Ureter (tissue), 1 donor: Measurements from ENCODE around the gene PHLDB2. TPM values are rescaled to one million over a fixed set of nuclear protein-coding genes. Genes with fewer than 3 reads are reported as not detected.

Experiments used
- DNase-seq: peaks from one replicate; pipeline ENCODE4 v3.0.0-alpha.2; 2020; ENCODE audit warnings: low spot score
- total RNA-seq: library from RNA; stranded (reverse); gene quantifications from one replicate; pipeline ENCODE4 v1.2.4, GENCODE V29; 2023
- donor health status: DM: yes; HTN: yes; CAD: no.

PHLDB2 gene
- total RNA-seq, 1 donor from 2014 or later, result 95.1 TPM

- no peak for DNase-seq
Measured at GRCh38 chr3:111882194-111882593, 23.1 kb downstream of the PHLDB2 start.

DNA sequence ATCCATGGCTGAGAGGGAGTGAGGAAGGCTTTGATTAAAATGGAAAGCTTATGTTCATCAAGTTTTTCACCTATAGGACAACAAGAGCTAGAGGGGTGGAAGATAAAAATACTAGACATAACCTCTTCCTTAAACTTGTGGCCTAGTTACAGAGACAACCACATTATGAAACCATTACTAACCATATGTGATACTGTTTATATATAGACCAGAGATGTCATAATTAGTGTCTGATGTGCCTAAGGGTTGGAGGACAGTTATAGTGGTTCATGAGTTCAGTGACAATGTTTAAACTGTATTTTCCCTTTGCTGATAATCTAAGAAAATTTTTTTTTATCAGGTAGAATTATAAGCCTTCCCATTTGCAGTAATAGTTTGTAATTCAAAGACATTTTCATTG is 23.7 kb downstream of the PHLDB2 start:
- DNase-seq, result no peak

- DNase-seq, result no peak
Measured at GRCh38 chr3:111884411-111885018, 25.4 kb downstream of the PHLDB2 start.

DNA sequence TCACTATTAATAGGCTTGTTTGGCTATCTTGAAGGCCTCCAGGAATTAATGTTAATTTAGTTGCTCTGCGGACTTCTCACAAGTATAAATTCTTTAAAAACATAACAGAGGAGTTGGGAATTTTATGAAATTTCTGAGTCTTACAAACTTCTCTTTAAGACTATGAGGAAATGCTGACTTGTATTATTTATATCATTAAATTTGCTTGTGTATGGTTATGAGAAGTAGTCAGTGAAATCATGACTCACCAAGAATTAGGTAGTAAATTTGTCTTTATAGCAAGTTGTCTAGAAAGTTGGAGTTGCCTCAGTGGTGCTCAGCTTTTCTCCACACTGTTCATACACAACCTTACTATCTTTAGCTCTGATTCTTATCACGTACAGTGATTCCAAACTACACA is 26.5 kb downstream of the PHLDB2 start:
- no peak for DNase-seq

- no peak for DNase-seq
Measured at GRCh38 chr3:111890051-111890580, 31.1 kb downstream of the PHLDB2 start.

GRCh38 chr3:111892070-111892469 is 33.0 kb downstream of the PHLDB2 start:
- DNase-seq, result no peak

- DNase-seq, result no peak
Measured at GRCh38 chr3:111895071-111895470, 36.0 kb downstream of the PHLDB2 start.

- DNase-seq, result no peak
Measured at GRCh38 chr3:111899966-111900365, 40.9 kb downstream of the PHLDB2 start.

GRCh38 chr3:111901637-111902036 is 42.6 kb downstream of the PHLDB2 start:
- no peak for DNase-seq

DNA sequence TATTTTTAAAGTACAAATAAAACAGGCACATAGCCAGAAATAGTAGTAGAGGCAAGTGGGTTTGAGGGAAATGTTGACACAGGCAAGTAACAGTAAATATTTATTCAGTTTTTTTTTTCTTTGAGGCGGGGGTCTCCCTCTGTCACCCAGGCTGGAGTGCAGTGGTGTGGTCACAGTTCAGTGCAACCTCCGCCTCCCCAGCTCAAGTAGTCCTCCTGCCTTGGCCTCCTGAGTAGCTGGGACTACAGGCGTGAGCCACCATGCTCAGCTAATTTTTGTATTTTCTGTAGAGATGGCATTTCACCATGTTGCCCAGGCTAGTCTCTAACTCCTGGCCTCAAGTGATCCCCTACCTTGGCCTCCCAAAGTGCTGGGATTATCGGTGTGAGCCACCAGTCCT is 43.5 kb downstream of the PHLDB2 start:
- no peak for DNase-seq

- no peak for DNase-seq
Measured at GRCh38 chr3:111903067-111903511, 44.0 kb downstream of the PHLDB2 start.

DNA sequence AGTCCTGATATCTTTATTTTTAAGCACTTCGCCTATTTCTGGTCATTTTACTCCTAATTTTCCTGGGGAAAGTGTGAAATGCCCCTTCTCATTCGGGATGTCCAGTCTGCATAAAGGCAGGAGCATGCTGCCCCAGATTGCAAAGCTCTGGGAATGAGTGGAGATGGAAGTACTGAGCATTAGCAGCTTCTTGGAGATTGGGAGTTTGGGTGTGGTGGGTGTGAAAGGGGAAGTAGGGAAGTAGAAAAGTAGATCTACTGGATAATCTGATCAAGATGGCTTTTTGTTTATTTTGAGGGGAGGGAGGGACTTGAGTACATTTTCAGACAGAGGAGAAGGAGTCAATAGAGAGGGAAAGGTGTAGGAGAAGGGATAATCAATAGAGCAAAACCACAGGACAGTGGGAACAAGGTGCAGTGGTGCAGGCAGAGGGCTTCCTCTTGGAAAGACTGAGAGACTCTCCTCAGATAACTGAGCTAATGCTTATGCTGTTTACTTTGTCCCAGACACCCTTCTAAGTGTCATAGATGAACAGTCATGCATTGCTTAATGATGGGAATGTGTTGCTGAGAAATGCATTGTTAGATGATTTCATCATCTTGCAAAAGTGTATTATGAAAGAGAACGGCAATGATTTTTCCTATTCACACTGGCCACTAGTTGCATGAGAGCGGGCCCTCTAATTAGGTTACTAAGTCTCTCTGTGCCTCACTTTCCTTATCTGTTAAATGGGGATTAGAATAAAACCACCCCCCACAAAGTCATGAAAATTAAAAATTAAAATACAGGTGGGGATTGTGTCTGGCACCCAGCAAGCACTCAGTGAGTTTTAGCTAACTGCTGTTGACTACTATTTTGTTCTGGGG is 45.5 kb downstream of the PHLDB2 start:
- no peak for DNase-seq

- DNase-seq, result no peak
Measured at GRCh38 chr3:111906656-111907055, 47.6 kb downstream of the PHLDB2 start.

- DNase-seq, result no peak
Measured at GRCh38 chr3:111907151-111907550, 48.1 kb downstream of the PHLDB2 start.

- DNase-seq, result no peak
Measured at GRCh38 chr3:111910806-111911205, 51.7 kb downstream of the PHLDB2 start.

- no peak for DNase-seq
Measured at GRCh38 chr3:111911446-111911845, 52.4 kb downstream of the PHLDB2 start.

- DNase-seq, result no peak
Measured at GRCh38 chr3:111913163-111913763, 54.2 kb downstream of the PHLDB2 start.

DNA sequence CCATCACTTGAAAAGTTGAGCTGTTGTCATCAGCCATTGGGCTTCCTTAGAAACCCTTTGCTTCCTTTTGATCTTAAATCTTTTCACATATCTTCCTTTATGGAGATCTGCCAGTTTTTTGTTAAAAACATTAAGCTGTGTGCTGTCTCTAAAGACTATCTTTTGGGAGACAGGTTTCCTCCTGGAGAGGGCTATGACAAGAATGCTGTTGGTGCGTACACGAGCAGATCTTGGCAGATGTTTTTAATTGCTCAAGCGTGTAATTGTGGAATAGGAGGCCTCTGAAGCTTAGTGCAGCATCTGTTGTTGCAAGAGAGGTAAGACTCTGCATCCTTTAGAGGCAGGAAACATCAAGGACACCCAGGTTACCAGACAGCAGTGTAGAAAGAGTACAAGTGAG is 56.8 kb downstream of the PHLDB2 start:
- DNase-seq, result no peak

DNA sequence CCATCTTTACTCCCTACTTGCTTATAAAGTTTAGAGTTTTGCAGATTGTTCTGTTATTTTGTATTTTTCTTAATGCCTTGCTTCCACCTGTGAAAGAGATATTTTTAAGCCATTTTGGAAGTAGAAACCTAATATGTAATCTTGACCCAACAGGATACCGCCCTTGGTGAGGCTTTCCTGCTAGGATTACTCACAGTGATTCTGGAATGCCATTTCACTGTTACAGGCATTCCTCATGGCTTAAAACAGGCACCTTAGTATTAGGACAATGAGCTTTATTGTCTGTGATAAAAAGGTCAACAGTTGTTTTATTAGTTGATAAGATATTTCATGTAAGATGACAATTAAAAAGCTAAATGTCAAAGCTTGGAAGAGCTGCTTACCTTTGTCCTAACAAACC is 58.2 kb downstream of the PHLDB2 start:
- no peak for DNase-seq

DNA sequence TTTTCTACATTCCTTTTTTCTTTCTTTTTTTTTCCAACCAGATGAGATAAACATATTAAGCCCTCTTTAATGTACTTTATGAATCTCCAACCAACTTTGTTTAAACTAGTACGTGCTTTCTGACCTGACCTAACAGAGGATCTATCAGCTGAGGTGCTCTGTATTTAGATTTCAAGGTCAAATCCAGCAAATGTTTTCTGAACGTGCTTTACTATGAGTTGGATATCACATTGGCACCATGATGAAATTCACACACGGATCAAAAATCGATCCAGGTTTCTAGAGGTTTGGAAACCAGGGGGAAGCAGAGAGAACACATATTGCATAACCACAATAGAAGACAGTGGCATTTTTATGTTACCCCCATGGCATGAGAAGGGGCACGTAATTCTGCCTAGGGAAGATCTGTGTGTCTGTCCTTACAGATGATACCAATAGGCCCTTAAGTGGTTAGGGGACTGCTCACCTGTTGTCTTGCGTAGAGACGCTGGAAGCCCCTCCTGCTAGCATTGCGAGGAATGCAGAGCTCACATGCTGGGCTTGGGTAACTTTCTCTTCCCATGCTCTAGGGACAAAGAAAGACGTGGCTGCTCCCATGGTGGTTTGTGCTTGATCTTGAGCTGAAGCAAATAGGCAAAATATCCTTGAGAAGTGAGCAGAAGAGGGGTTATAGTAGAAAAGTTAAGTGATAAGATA is 60.5 kb downstream of the PHLDB2 start:
- no peak for DNase-seq

- DNase-seq, result no peak
Measured at GRCh38 chr3:111921181-111921580, 62.1 kb downstream of the PHLDB2 start.
